HepG2 (cell line): Measurements from ENCODE around the gene PPP4R1.

Experiments
- E2F1 ChIP-seq: sonication (generic); formaldehyde crosslinking; IDR thresholded peaks from 2 replicates; pipeline ENCODE4 v1.5.0; 2020; ENCODE audit warnings: missing genetic modification reagents
- ELF1 ChIP-seq: sonication (generic); formaldehyde crosslinking; IDR thresholded peaks from 2 replicates; pipeline ENCODE4 v1.4.0; 2020; ENCODE audit warnings: missing genetic modification reagents
- KDM5B ChIP-seq: sonication (generic); formaldehyde crosslinking; IDR thresholded peaks from 2 replicates; pipeline ENCODE4 v1.4.0; 2020; ENCODE audit warnings: missing genetic modification reagents, mild to moderate bottlenecking, borderline replicate concordance
- POLR2AphosphoS5 ChIP-seq: IDR thresholded peaks from 2 replicates; pipeline ENCODE4 v1.6.1; 2012; ENCODE audit warnings: low read depth, low read length
- ZNF205 ChIP-seq: IDR thresholded peaks from 2 replicates; pipeline ENCODE4 v1.6.1; 2018; ENCODE audit warnings: missing biosample characterization, missing genetic modification reagents
- ZNF333 ChIP-seq: sonication (generic); formaldehyde crosslinking; IDR thresholded peaks from 2 replicates; pipeline ENCODE4 v1.4.0; 2020; ENCODE audit warnings: mild to moderate bottlenecking, missing genetic modification reagents, borderline replicate concordance
- ZNF354B ChIP-seq: sonication (generic); formaldehyde crosslinking; IDR thresholded peaks from 2 replicates; pipeline ENCODE4 v1.8.0; 2022; ENCODE audit warnings: mild to moderate bottlenecking, missing genetic modification reagents

GRCh38 chr18:9549405-9549804 is 65.0 kb downstream of the PPP4R1 start:
- TF ChIP-seq ZNF354B (CRISPR knock-in tag): no peak
- TF ChIP-seq POLR2AphosphoS5: no peak
- no peak for TF ChIP-seq ZNF205 (CRISPR knock-in tag)
- no peak for TF ChIP-seq KDM5B (CRISPR knock-in tag)
- TF ChIP-seq E2F1 (CRISPR knock-in tag): no peak
- TF ChIP-seq ZNF333: no peak
- no peak for TF ChIP-seq ELF1 (CRISPR knock-in tag)
